ENCODE measurements around the gene RORB. TPM values are rescaled to one million over a fixed set of nuclear protein-coding genes. Genes with fewer than 3 reads are reported as not detected.

Gene RORB
- total RNA-seq, 4 donors from 2014 or later = 0.45 to 10.0 (median 0.81) TPM

DNA sequence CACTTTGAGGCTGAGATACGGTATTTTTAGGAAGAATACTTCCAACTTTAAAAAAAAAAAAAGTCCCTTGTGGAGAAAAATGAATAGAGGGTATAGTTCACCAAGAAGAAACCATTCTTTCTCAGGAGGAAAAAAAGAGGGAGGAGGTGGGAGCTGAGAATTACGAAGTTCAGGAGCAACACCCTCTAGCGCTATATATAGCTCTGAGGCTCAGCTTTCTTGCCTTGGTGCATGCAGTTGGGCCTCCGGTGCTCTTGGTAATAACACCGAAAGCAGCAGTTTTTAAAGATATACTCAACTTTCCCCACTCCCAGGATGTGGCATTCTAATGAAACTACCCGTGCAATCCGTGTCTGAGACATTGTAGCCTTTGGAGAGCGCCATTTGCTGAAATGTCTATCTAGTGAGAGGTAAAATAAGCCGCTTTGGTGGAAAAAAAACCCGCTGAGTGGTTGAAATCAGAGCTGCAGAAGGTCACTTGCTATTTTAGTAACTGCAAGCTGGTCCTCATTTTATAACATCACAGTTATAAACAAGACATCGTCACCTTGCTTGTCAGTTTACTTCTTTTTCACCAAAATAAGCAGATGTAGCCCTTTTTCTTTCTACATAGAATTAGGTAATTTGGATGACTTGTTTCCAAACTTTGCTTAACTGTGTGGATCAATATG, 156.4 kb downstream of the RORB start:
- TF ChIP-seq CTCF (IDR thresholded peaks at IDR 0.05) = no peak
- no peak for TF ChIP-seq EP300 (IDR thresholded peaks at IDR 0.05)
- TF ChIP-seq POLR2A (IDR thresholded peaks at IDR 0.05) = no peak
- no peak for TF ChIP-seq POLR2AphosphoS5 (IDR thresholded peaks at IDR 0.05)
- WGBS, 2 donors (ENCODE audit: low coverage in 1 of 2) = 29 to 54% methylated on average over 6 to 11 of the region's 11 CpGs
- no peak overlapping the region for H3K27ac ChIP-seq
- no peaks in the 10 kb centered on the region for H3K4me1 ChIP-seq
- no peaks in the 10 kb centered on the region for H3K9me3 ChIP-seq
- H3K36me3 ChIP-seq = no peaks in the 10 kb centered on the region
- H3K27me3 ChIP-seq = no peaks in the 10 kb centered on the region
- no peak overlapping the region for H3K4me3 ChIP-seq
- ATAC-seq = no peak

DNA sequence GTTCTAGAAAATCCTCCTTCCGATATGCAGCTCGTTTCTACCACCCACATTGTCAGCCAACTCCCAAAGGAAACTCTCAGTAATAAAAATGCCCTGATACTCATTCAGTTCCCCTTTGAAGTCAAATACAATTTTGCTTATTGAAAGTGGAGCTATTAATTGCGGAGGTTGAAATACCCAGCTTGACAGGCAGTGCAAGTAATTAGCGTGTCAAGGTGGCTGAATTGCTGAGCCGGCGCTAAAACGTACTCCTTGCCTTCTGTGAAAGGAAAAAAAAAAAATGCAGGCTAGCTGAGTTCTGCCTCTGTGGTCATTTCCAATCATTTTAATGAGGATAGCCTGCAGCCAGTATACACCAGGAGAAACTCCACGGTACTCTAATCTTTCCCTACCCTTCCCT, 165.5 kb downstream of the RORB start:
- H3K4me3 ChIP-seq = no peak overlapping the region
- no peaks in the 10 kb centered on the region for H3K27me3 ChIP-seq
- no peaks in the 10 kb centered on the region for H3K36me3 ChIP-seq
- TF ChIP-seq EP300 (IDR thresholded peaks at IDR 0.05) (no peak), CTCF (IDR thresholded peaks at IDR 0.05) (no peak), POLR2A (IDR thresholded peaks at IDR 0.05) (no peak), POLR2AphosphoS5 (IDR thresholded peaks at IDR 0.05) (no peak)
- no peak overlapping the region for H3K27ac ChIP-seq
- WGBS, 2 donors (ENCODE audit: low coverage in 1 of 2) = 50 to 81% methylated on average over 5 to 7 of the region's 8 CpGs
- no peaks in the 10 kb centered on the region for H3K9me3 ChIP-seq
- no peak for ATAC-seq
- H3K4me1 ChIP-seq = no peaks in the 10 kb centered on the region

DNA sequence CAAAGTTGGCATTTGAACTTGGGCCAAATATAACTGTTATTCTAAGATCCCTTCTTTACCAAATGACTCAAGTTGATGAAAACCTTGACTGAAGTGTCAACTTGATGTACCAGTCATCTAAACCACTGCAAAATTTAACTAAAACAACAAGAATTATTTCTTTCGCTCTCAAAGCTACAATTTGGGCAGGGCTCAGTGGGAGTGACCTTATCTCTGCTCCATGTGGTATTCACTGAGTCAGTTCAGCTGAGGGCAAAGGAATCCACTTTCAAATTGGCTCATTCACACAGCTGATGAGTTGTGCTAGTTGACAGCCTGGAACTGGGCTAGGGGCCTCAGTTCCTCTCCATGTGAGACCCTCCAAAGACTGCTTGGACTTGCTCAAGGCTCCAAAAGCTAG, 166.3 kb downstream of the RORB start:
- no peak overlapping the region for H3K27ac ChIP-seq
- TF ChIP-seq EP300 (IDR thresholded peaks at IDR 0.05) (no peak), POLR2AphosphoS5 (IDR thresholded peaks at IDR 0.05) (no peak), POLR2A (IDR thresholded peaks at IDR 0.05) (no peak), CTCF (IDR thresholded peaks at IDR 0.05) (no peak)
- H3K4me3 ChIP-seq = no peak overlapping the region
- H3K4me1 ChIP-seq = no peaks in the 10 kb centered on the region
- H3K36me3 ChIP-seq = no peaks in the 10 kb centered on the region
- no peaks in the 10 kb centered on the region for H3K9me3 ChIP-seq
- no peak for ATAC-seq
- H3K27me3 ChIP-seq = no peaks in the 10 kb centered on the region
- WGBS, 2 donors (ENCODE audit: low coverage in 1 of 2) = 89 to 100% methylated on average over 1 of the region's 1 CpG

DNA sequence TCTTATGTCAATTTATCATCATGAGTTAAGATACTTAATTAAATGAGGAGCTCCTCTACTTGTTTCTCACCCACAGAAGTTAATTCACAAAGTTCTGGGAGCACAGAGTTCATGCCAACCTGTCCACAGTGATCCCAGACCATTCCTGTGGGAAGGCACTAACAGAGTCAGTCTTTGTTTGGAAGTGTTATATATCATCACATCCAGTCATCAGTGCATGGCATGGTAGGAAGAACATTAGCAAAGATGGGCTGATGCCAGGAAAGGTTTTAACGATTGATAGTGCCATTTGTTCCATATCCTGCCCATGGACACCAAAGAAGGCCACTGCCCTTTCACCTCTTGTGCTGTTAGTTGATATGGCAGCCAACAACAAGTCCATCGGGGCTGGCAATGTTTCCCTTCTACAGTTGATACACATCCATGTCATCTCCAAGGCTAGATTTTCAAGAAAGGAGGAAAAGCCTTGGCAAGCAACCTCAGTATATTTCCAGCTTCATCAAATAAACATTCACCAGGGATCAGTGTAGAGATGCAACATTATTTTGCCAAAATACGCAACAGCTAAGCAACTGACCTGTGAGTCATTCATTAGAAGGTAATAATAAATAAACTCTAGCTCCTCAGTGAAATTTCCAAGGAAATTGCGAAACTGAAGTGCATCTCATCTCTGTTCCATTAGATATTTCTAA, 169.6 kb downstream of the RORB start:
- Histone ChIP-seq H3K36me3 (no peaks in the 10 kb centered on the region), H3K27ac (no peak overlapping the region), H3K4me3 (no peak overlapping the region), H3K4me1 (no peaks in the 10 kb centered on the region), H3K27me3 (no peaks in the 10 kb centered on the region), H3K9me3 (no peaks in the 10 kb centered on the region)
- TF ChIP-seq POLR2AphosphoS5 (IDR thresholded peaks at IDR 0.05) (peak; percentile 49), CTCF (IDR thresholded peaks at IDR 0.05) (no peak)
- 57 to 73% methylated on average over 3 to 4 of the region's 4 CpGs for WGBS, 2 donors (ENCODE audit: low coverage in 1 of 2)
- ATAC-seq = peak; percentile 88

- no peak overlapping the region for H3K27ac ChIP-seq
- no peaks in the 10 kb centered on the region for H3K36me3 ChIP-seq
- H3K27me3 ChIP-seq = no peaks in the 10 kb centered on the region
- no peaks in the 10 kb centered on the region for H3K4me1 ChIP-seq
- WGBS, 2 donors (ENCODE audit: low coverage in 1 of 2) = 59 to 75% methylated on average over 2 of the region's 2 CpGs
- no peak overlapping the region for H3K4me3 ChIP-seq
- no peak for ATAC-seq
- no peak for TF ChIP-seq EP300 (IDR thresholded peaks at IDR 0.05)
- TF ChIP-seq POLR2A (IDR thresholded peaks at IDR 0.05) = no peak
- no peak for TF ChIP-seq CTCF (IDR thresholded peaks at IDR 0.05)
- TF ChIP-seq POLR2AphosphoS5 (IDR thresholded peaks at IDR 0.05) = no peak
- H3K9me3 ChIP-seq = no peaks in the 10 kb centered on the region
These were observed 175.1 kb downstream of the RORB start for GRCh38 chr9:74672237-74672636.

Measured in gastroesophageal sphincter (tissue), 4 donors.